MCF 10A (cell line): ENCODE results near the gene CNNM4. TPM values are rescaled to one million over a fixed set of nuclear protein-coding genes. Genes with fewer than 3 reads are reported as not detected.
A peak's percentile ranks its signal among the peaks of the same experiment; 100 is the strongest.

ENCODE experiments used
- BruUV-seq: library from RNA; stranded (reverse); fragments of 400-500 nt; replicated peaks from 2 replicates; lab custom pipeline; 2021; lab: Mats Ljungman, UMichigan
- CTCF ChIA-PET: fragments of 300-600 bp; sonication (Branson Sonifier 250); formaldehyde crosslinking; extraction: SDS; loops from one replicate; lab custom pipeline; 2021; ENCODE audit warnings: antibody characterized with exemption, inconsistent platforms; lab: Yijun Ruan, JAX
- POLR2A ChIA-PET: fragments of 300-600, 350-650 bp; sonication (Branson Sonifier 250); formaldehyde crosslinking; extraction: SDS; loops from one replicate; lab custom pipeline; 2020; ENCODE audit warnings: antibody characterized with exemption, inconsistent platforms; lab: Yijun Ruan, JAX
- DNase-seq: peaks from one replicate; pipeline ENCODE4 v3.0.0-alpha.2; 2018; ENCODE audit not compliant: unreplicated experiment
- H3K27ac Mint-ChIP-seq: one replicate; pipeline ENCODE4 v1.8.0; 2022; ENCODE audit warnings: mild to moderate bottlenecking, low read depth, mixed read lengths; ENCODE audit not compliant: unreplicated experiment
- H3K27me3 Mint-ChIP-seq: one replicate; pipeline ENCODE4 v1.8.0; 2022; ENCODE audit warnings: mixed read lengths; ENCODE audit not compliant: insufficient read depth, unreplicated experiment
- H3K36me3 Mint-ChIP-seq: one replicate; pipeline ENCODE4 v1.8.0; 2022; ENCODE audit warnings: mild to moderate bottlenecking, moderate library complexity, mixed read lengths; ENCODE audit not compliant: insufficient read depth, unreplicated experiment
- H3K4me1 Mint-ChIP-seq: one replicate; pipeline ENCODE4 v1.8.0; 2022; ENCODE audit warnings: mixed read lengths; ENCODE audit not compliant: insufficient read depth, unreplicated experiment
- H3K4me3 Mint-ChIP-seq: one replicate; pipeline ENCODE4 v1.8.0; 2022; ENCODE audit warnings: mild to moderate bottlenecking, moderate library complexity, mixed read lengths; ENCODE audit not compliant: unreplicated experiment
- H3K9me3 Mint-ChIP-seq: one replicate; pipeline ENCODE4 v1.8.0; 2022; ENCODE audit warnings: mixed read lengths; ENCODE audit not compliant: unreplicated experiment
- CTCF ChIP-seq: fragments of 200-600 bp; IDR thresholded peaks from one replicate; pipeline ENCODE4 v1.8.0; 2022; ENCODE audit warnings: antibody characterized with exemption, mild to moderate bottlenecking; ENCODE audit not compliant: unreplicated experiment
- intact Hi-C: fragments of 100-400 bp; cut with micrococcal nuclease; formaldehyde crosslinking; loops from 2 replicates; pipeline ENCODE4 v1.14.1; 2022
- total RNA-seq: library from RNA; stranded (reverse); gene quantifications from 2 replicates; pipeline ENCODE4 v1.2.3, GENCODE V29; 2022

Gene CNNM4
- total RNA-seq, 1 experiment from 2014 or later, result 5.0 TPM

- Mint-ChIP-seq H3K4me3 (no peak overlapping the region), H3K27ac (no peak overlapping the region), H3K36me3 (peaks cover 6% of the 10 kb centered on the region), H3K27me3 (no peaks in the 10 kb centered on the region), H3K9me3 (no peaks in the 10 kb centered on the region), H3K4me1 (no peaks in the 10 kb centered on the region)
- intact Hi-C loops, result no loop called here
- no peak for DNase-seq
- no peak for TF ChIP-seq CTCF
- ChIA-PET POLR2A (interaction anchor here (0.7 to 1.4 kb wide), 3 partner anchors 10 to 39 kb away, joined by 3 read pairs; no protein-coding TSS in a partner anchor), CTCF (interaction anchor here (1.4 to 2.0 kb wide), 4 partner anchors 10 to 13 kb away, joined by 6 to 9 read pairs (median 7); partner anchors contain the start of gene CNNM4)
- BruUV-seq, result no TSS peak
Measured at GRCh38 chr2:96773922-96774321, 13.2 kb downstream of the CNNM4 start.

DNA sequence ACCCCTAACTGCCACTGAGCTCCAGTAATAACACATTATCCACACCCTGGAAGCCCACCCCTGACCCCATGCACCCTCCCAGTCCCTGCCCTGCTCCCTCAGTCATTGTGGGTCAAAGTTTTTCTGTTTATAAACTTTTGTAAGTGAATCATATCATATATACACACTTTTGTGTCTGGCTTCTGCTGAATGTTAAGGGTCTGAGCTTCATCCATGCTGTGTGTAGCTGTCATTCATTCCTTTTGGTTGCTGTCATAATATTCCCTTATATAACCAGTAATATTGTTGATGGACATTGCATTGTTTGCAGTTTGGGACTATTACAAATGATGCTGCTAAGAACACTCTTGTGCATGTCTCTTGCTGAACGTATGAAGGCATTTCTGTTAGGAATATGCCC lies 14.5 kb downstream of the CNNM4 start:
- Mint-ChIP-seq H3K4me3 (no peak overlapping the region), H3K4me1 (no peaks in the 10 kb centered on the region), H3K36me3 (peaks cover 6% of the 10 kb centered on the region), H3K27me3 (no peaks in the 10 kb centered on the region), H3K9me3 (no peaks in the 10 kb centered on the region), H3K27ac (no peak overlapping the region)
- DNase-seq, result no peak
- CTCF ChIA-PET, result interaction anchor here (0.6 to 2.0 kb wide), 5 partner anchors 9 to 29 kb away, joined by 3 to 9 read pairs (median 7); partner anchors contain the start of gene CNNM4
- BruUV-seq, result no TSS peak
- TF ChIP-seq CTCF, result no peak
- intact Hi-C loops, result no loop called here
- POLR2A ChIA-PET, result no interaction called here

DNA sequence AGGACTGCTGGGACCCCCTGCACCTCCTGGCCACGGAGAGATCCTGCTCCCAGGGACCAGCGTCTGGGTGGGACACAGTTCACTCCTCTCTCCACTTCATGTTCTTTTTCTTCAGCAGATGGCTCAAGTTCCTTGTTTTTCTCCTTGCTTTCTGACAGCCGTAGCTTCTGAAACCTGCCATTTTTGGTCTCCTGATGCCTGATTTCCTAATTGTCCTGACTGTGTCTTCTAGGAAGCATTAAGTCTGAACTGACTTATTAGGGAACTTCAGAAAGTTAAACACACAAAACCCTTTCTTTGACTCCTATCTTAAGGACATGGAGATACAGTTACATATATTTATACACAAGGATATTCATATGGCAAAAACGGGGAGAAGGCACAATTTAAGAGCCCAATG lies 22.7 kb downstream of the CNNM4 start:
- Mint-ChIP-seq H3K9me3 (no peaks in the 10 kb centered on the region), H3K27me3 (no peaks in the 10 kb centered on the region), H3K4me3 (no peak overlapping the region), H3K27ac (no peak overlapping the region), H3K36me3 (no peaks in the 10 kb centered on the region), H3K4me1 (peaks cover 7% of the 10 kb centered on the region)
- ChIA-PET CTCF (interaction anchor here (1.0 to 5.3 kb wide), 3 partner anchors 9 to 26 kb away, joined by 5 to 40 read pairs (median 9); partner anchors contain the start of gene CNNM4), POLR2A (interaction anchor here (0.6 to 2.2 kb wide), 4 partner anchors 20 to 171 kb away, joined by 3 to 9 read pairs (median 6); partner anchors contain the start of gene CNNM4)
- intact Hi-C loops, result no loop called here
- no peak for DNase-seq
- BruUV-seq, result no TSS peak
- TF ChIP-seq CTCF, result no peak

- no peaks in the 10 kb centered on the region for H3K27me3 Mint-ChIP-seq
- no TSS peak for BruUV-seq
- CTCF ChIA-PET, result interaction anchor here (5.3 kb wide), 1 partner anchor 24 kb away, joined by 40 read pairs; the partner anchor contains the start of gene CNNM4
- POLR2A ChIA-PET, result interaction anchor here (0.6 to 3.7 kb wide), 9 partner anchors 10 to 253 kb away, joined by 3 to 15 read pairs (median 5); partner anchors contain the start of genes CNNM3, CNNM4 and KANSL3
- H3K4me3 Mint-ChIP-seq, result no peak overlapping the region
- H3K36me3 Mint-ChIP-seq, result no peaks in the 10 kb centered on the region
- peak overlapping the region; percentile 92 for H3K27ac Mint-ChIP-seq
- TF ChIP-seq CTCF, result no peak
- DNase-seq, result peak; percentile 39
- no peaks in the 10 kb centered on the region for H3K9me3 Mint-ChIP-seq
- intact Hi-C loops, result loop anchor here (2.0 kb wide), 1 partner anchor 25 kb away; no protein-coding TSS in a partner anchor
- H3K4me1 Mint-ChIP-seq, result peaks cover 15% of the 10 kb centered on the region
Measured at GRCh38 chr2:96787411-96787810, 26.7 kb downstream of the CNNM4 start.
